ENCODE data around the gene MPO. TPM values are rescaled to one million over a fixed set of nuclear protein-coding genes. Genes with fewer than 3 reads are reported as not detected.

Gene MPO
- total RNA-seq, 1 donor from 2014 or later: 0.05 TPM

GRCh38 chr17:58267347-58268324 lies 13.1 kb downstream of the MPO start:
- no peak for DNase-seq
- Histone ChIP-seq H3K27ac (replicated peaks) (no peak overlapping the region), H3K36me3 (no peaks in the 10 kb centered on the region), H3K4me1 (no peaks in the 10 kb centered on the region), H3K27me3 (ENCODE audit: low read depth) (peaks cover 81% of the 10 kb centered on the region), H3K9me3 (replicated peaks) (no peaks in the 10 kb centered on the region), H3K4me3 (no peak overlapping the region)
- no peak for TF ChIP-seq CTCF (IDR thresholded peaks at IDR 0.05; ENCODE audit: borderline replicate concordance)
- intact Hi-C loops (cut with micrococcal nuclease): no loop called here

- Histone ChIP-seq H3K9me3 (replicated peaks) (no peaks in the 10 kb centered on the region), H3K27ac (replicated peaks) (no peak overlapping the region), H3K27me3 (ENCODE audit: low read depth) (peaks cover 92% of the 10 kb centered on the region), H3K4me1 (no peaks in the 10 kb centered on the region), H3K4me3 (no peak overlapping the region), H3K36me3 (no peaks in the 10 kb centered on the region)
- intact Hi-C loops (cut with micrococcal nuclease): no loop called here
- no peak for TF ChIP-seq CTCF (IDR thresholded peaks at IDR 0.05; ENCODE audit: borderline replicate concordance)
- no peak for DNase-seq
These were observed 14.5 kb downstream of the MPO start for GRCh38 chr17:58265902-58266875.

- Histone ChIP-seq H3K4me1 (no peaks in the 10 kb centered on the region), H3K4me3 (no peak overlapping the region), H3K9me3 (replicated peaks) (no peaks in the 10 kb centered on the region), H3K36me3 (no peaks in the 10 kb centered on the region), H3K27ac (replicated peaks) (no peak overlapping the region), H3K27me3 (ENCODE audit: low read depth) (peaks cover 100% of the 10 kb centered on the region)
- no peak for TF ChIP-seq CTCF (IDR thresholded peaks at IDR 0.05; ENCODE audit: borderline replicate concordance)
- intact Hi-C loops (cut with micrococcal nuclease): no loop called here
- no peak for DNase-seq
These were observed 15.5 kb downstream of the MPO start for GRCh38 chr17:58265271-58265670.

GRCh38 chr17:58264407-58265103 lies 16.2 kb downstream of the MPO start:
- no peak overlapping the region for H3K4me3 ChIP-seq
- no peak for TF ChIP-seq CTCF (IDR thresholded peaks at IDR 0.05; ENCODE audit: borderline replicate concordance)
- H3K4me1 ChIP-seq: no peaks in the 10 kb centered on the region
- intact Hi-C loops (cut with micrococcal nuclease): no loop called here
- no peak overlapping the region for H3K27ac ChIP-seq (replicated peaks)
- H3K27me3 ChIP-seq (ENCODE audit: low read depth): peaks cover 100% of the 10 kb centered on the region
- DNase-seq: no peak
- H3K9me3 ChIP-seq (replicated peaks): no peaks in the 10 kb centered on the region
- H3K36me3 ChIP-seq: no peaks in the 10 kb centered on the region

GRCh38 chr17:58263773-58264172 lies 17.0 kb downstream of the MPO start:
- Histone ChIP-seq H3K27ac (replicated peaks) (no peak overlapping the region), H3K27me3 (ENCODE audit: low read depth) (peaks cover 100% of the 10 kb centered on the region), H3K36me3 (no peaks in the 10 kb centered on the region), H3K4me3 (no peak overlapping the region), H3K4me1 (no peaks in the 10 kb centered on the region), H3K9me3 (replicated peaks) (no peaks in the 10 kb centered on the region)
- TF ChIP-seq CTCF (IDR thresholded peaks at IDR 0.05; ENCODE audit: borderline replicate concordance): no peak
- no peak for DNase-seq
- intact Hi-C loops (cut with micrococcal nuclease): no loop called here
